ENCODE measurements around the gene NAT14. TPM values are rescaled to one million over a fixed set of nuclear protein-coding genes. Genes with fewer than 3 reads are reported as not detected.
A peak's percentile ranks its signal among the peaks of the same experiment; 100 is the strongest.

The NAT14 gene
- total RNA-seq, 2 donors from 2014 or later, result 4.9 to 7.7 TPM

DNA sequence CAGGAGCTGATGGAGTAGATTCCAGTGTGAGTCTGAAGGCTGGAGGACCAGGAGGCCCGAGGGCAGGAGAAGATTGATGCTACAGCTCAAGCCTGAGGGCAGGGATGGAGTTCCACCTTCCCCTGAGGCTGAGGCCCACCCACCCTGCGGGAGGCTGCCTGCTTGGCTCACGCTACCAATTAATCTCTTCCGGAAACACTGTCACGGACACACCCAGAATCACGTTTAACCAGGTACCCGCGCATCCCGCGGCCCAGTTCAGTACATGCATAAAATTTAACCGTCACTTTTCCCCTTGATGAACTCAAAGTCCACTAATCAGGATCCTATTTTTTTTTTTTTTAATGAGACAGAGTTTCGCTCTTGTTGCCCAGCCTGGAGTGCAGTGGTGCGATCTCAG, 13.7 kb upstream of the NAT14 start:
- TF ChIP-seq, protein P1, sequence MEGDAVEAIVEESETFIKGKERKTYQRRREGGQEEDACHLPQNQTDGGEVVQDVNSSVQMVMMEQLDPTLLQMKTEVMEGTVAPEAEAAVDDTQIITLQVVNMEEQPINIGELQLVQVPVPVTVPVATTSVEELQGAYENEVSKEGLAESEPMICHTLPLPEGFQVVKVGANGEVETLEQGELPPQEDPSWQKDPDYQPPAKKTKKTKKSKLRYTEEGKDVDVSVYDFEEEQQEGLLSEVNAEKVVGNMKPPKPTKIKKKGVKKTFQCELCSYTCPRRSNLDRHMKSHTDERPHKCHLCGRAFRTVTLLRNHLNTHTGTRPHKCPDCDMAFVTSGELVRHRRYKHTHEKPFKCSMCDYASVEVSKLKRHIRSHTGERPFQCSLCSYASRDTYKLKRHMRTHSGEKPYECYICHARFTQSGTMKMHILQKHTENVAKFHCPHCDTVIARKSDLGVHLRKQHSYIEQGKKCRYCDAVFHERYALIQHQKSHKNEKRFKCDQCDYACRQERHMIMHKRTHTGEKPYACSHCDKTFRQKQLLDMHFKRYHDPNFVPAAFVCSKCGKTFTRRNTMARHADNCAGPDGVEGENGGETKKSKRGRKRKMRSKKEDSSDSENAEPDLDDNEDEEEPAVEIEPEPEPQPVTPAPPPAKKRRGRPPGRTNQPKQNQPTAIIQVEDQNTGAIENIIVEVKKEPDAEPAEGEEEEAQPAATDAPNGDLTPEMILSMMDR (IDR thresholded peaks at IDR 0.05), result no peak
- Histone ChIP-seq H3K27ac (no peak overlapping the region), H3K36me3 (no peaks in the 10 kb centered on the region), H3K9ac (ENCODE audit: low read depth in 2 of 2, low read length in 2 of 2) (no peak overlapping the region), H3K9me3 (no peaks in the 10 kb centered on the region), H3K27me3 (no peaks in the 10 kb centered on the region), H3K4me3 (no peak overlapping the region), H3K4me1 (no peaks in the 10 kb centered on the region)
- no peak for DNase-seq
- intact Hi-C loops (cut with DNase I), result no loop called here

DNA sequence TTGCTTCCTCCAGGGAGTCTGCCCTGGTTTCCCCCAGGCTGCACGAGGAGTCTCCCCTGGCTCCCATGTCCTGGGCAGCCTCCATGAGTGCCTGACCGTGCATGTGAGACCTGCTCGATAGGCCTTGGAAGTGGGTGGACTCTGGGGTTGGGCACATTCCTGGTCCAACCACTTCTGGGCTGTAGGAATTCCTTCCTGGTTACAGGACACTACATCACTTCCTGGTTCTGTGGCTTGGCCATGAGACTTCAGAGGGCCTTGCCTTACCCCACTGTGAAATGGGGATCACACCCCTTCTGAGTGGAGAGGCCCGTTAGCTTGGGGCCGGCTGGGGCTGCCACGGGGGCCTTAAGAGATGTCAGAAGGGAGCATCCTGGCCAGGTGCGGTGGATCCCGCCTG, 12.5 kb upstream of the NAT14 start:
- Histone ChIP-seq H3K27ac (no peak overlapping the region), H3K4me3 (no peak overlapping the region), H3K27me3 (no peaks in the 10 kb centered on the region), H3K9me3 (no peaks in the 10 kb centered on the region), H3K4me1 (no peaks in the 10 kb centered on the region), H3K36me3 (no peaks in the 10 kb centered on the region), H3K9ac (ENCODE audit: low read depth in 2 of 2, low read length in 2 of 2) (no peak overlapping the region)
- DNase-seq, result no peak
- intact Hi-C loops (cut with DNase I), result no loop called here
- TF ChIP-seq, protein P1 (IDR thresholded peaks at IDR 0.05), result no peak

DNA sequence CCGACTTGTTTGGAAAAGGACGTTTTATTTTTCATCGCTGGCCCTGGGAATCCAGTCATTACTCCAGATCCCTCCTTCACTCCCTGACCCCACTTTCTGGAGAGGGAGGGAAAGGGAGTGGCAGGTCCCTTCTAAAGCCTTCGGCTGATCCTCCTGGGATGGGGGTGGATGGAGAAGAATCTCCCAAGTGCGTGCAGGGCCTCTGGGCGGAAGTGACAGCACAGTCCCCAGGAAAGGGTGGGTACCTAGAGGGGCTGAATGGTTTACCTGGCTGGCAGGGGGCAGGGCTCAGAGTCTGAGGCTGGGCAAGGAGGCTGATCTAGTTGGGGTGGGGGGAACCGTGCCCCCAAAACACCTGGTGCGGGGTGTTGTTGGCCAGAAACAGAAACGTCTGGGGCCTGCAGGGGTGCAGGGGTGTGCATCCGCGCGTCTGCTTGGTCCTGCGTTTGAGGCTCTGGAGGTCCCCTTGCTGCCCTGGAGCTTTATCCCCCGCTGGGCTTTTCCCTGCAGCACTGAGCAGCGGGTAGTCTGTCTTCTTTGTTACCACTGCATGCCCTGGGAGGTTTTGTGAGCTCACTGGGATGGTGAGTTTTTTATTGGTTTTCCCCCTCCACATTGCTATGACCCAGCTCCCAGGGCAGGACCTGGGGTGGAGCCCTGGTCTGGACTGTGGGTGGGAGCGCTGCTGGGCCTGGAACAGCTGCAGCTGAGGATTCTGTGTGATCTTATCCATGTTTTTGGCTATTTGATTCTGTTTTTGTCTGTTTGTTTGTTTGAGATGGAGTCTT, 11.6 kb upstream of the NAT14 start:
- Histone ChIP-seq H3K9ac (ENCODE audit: low read depth in 2 of 2, low read length in 2 of 2) (no peak overlapping the region), H3K27me3 (no peaks in the 10 kb centered on the region), H3K9me3 (no peaks in the 10 kb centered on the region), H3K4me3 (no peak overlapping the region), H3K36me3 (no peaks in the 10 kb centered on the region), H3K4me1 (no peaks in the 10 kb centered on the region), H3K27ac (no peak overlapping the region)
- TF ChIP-seq, protein P1 (IDR thresholded peaks at IDR 0.05), result no peak
- intact Hi-C loops (cut with DNase I), result no loop called here
- no peak for DNase-seq

DNA sequence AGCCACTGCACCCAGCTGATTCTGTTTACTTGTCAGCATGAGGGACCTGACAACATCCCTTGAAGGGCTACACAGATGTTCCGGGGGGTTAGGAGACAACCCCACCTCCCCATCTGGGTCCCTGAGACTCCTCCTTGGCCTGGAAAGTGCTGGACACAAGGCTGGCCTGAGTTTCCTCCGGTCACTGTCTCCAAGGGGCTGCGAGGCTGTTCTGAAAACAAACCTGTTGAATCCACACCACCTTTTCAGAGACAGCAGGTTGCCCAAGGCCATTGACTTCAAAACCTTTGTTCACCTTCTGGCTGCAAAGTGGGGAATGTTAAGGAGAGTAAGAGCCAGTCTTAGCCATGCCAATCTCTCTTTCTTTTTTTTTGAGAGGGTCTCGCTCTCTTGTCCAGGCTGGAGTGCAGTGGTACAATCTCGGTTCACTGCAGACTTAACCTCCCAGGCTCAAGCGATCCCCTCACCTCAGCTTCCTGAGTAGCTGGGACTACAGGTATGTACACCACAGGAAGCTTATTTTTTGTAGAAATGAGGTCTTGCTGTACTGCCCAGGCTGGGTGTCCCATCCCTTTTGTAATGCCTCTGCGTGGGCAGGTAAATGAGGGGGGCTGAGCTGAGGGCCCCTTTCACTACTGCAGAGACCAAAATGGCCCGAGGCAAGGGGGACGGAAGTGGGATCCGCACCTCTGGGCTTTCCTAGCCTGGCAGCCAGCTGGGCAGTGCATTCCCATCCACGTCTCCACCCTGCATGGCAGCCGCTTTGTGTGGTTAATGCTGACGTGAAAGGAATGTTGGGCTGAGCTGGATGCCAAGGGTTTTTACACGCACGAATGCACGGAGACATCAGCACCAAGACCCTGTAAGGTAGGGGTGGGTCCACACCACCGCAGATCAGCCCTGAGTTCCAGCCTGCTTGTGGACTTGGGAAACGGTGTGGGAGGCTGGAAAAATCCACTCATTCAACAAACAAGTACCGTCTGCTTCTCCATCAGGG, 10.4 kb upstream of the NAT14 start:
- H3K27ac ChIP-seq, result no peak overlapping the region
- H3K4me3 ChIP-seq, result no peak overlapping the region
- no peak for DNase-seq
- H3K27me3 ChIP-seq, result no peaks in the 10 kb centered on the region
- TF ChIP-seq, protein P1 (IDR thresholded peaks at IDR 0.05), result no peak
- no peaks in the 10 kb centered on the region for H3K36me3 ChIP-seq
- H3K4me1 ChIP-seq, result no peaks in the 10 kb centered on the region
- H3K9ac ChIP-seq (ENCODE audit: low read depth in 2 of 2, low read length in 2 of 2), result no peak overlapping the region
- intact Hi-C loops (cut with DNase I), result no loop called here
- no peaks in the 10 kb centered on the region for H3K9me3 ChIP-seq

DNA sequence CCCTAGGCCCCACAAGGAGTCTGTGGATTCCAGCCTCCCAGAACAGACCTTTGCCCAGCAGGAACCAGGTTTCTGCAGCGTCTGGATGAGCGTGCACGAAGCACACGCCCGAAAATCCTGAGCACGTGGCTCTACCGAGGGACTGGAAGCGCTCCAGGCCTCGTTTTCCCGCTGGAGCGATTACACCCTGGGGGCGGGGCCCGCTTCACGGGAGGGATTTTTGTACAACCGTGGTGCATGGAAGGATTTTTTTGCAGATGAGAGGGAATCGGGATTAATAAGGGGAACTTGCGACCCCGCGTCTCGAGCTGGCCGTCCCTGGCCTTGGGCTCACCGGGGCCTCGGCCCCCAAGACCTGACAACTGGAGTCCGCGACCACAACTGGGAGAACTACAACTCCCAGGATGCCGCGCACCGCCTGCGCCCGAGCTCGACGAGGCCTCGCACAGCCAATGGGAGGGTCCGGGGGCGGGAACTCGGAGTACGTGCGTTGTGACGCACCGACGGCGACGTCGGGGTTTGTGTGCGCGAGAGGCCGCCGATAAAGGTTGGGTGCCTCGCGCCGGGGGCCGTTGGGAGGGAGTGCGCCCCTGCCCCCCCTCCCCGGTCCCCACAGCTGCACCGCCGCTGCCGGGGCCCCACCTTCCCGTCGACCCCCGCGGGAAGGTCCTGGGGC, 8.8 kb upstream of the NAT14 start, which contains the start of gene ZNF628:
ZNF628 (plus strand) TSS at position 518 of the 676 bp plus-strand sequence. CDS start 3,294 bp downstream, outside the sequence.
- intact Hi-C loops (cut with DNase I), result no loop called here
- Histone ChIP-seq H3K27ac (peak within 1 kb of the TSS; percentile 73), H3K4me3 (peak within 1 kb of the TSS; percentile 55), H3K27me3 (no peaks in the 10 kb centered on the region), H3K9me3 (no peaks in the 10 kb centered on the region), H3K9ac (ENCODE audit: low read depth in 2 of 2, low read length in 2 of 2) (peak within 1 kb of the TSS; percentile 38 to 61), H3K4me1 (no peaks in the 10 kb centered on the region), H3K36me3 (no peaks in the 10 kb centered on the region)
- peak; percentile 98 for DNase-seq
- TF ChIP-seq, protein P1 (IDR thresholded peaks at IDR 0.05), result no peak

Measured in colonic mucosa (tissue), 4 donors.